GF-D8 (cell line): ENCODE data around the gene ZNF638.
"Not testable (repeated sequence)": the region's sequence is repeated elsewhere in the genome, so short reads cannot be mapped to it uniquely, and the experiment has no call there.

Experiments
- DNase-seq: peaks from one replicate; lab custom pipeline; 2025; lab: John Stamatoyannopoulos, UW

Gene ZNF638

DNA sequence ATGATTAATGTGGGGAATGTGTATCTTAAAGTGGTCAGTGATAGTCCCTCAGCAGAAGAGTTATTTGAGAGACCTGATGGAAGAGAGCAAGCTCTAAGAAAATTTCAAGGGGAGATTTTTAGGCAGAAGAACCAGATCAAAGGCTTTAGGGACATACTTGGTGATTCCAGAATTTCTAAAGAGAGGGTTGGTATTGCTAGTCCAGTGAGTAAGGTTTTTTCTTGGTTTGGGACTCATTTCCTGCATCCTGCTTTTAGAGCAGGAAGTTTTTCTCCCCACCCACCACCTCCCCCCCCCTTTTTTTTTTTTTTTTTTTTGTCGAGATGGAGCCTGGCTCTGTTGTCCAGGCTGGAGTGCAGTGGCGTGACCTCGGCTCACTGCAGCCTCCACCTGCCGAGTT is 79.1 kb downstream of the ZNF638 start:
- no peak for DNase-seq

DNA sequence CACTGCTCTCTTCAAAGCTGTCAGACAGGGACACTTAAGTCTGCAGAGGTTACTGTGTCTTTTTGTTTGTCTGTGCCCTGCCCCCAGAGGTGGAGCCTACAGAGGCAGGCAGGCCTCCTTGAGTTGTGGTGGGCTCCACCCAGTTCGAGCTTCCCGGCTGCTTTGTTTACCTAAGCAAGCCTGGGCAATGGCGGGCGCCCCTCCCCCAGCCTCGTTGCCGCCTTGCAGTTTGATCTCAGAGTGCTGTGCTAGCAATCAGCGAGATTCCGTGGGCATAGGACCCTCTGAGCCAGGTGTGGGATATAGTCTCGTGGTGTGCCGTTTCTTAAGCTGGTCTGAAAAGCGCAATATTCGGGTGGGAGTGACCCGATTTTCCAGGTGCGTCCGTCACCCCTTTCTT is 85.3 kb downstream of the ZNF638 start:
- DNase-seq, result not testable (repeated sequence)

DNA sequence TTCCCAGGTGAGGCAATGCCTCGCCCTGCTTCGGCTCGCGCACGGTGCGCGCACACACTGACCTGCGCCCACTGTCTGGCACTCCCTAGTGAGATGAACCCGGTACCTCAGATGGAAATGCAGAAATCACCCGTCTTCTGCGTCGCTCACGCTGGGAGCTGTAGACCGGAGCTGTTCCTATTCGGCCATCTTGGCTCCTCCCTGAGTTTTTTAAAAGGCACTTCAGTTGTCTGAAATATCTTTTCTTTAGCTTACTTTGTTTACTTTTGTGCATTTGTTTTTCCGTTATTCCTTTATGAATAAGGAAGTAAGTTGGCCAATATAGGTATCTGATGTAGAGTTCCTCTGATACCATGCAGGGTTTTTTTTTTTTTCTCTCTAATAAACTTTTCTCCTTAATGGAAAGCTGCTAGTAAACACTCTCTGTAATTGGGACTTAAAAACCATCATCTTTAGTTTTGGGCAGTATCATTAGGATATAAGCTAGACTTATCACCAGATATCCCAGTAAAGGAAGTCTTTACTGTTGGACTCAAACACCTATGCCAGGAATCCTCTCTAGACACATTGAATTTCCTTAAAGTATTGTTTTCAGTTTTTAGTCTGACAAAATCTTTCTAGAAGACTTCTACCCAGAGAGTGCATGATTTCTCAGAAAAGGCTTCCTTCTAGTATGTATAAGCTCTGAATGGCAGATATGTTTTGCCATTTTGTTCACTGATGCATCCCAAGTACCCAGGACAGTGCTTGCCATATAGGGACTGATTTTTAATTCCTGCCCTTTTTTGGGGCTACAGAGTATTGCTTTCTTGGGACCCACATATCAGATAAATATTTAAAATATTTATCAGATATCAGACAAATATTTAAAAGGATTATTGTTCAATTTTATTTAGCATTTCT is 86.0 kb downstream of the ZNF638 start:
- no peak for DNase-seq

DNA sequence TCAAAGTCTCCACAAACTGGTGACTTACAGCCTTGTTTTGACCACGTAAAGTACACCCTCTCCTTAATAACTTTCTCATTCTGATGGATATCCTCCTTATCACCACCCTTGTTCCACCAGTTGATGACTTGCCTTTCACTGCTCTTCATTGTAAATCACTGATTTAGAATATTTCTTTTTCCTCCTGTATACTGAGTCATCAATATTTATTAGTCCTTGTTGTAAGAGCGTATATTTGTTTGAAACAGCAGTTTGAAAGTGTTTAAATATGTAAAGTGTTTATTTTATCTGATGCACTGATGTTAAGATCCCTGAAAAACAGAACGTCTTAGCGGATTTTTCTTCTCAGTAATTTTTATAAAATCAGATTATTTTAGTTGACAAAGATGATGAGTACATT is 87.6 kb downstream of the ZNF638 start:
- DNase-seq, result no peak

DNA sequence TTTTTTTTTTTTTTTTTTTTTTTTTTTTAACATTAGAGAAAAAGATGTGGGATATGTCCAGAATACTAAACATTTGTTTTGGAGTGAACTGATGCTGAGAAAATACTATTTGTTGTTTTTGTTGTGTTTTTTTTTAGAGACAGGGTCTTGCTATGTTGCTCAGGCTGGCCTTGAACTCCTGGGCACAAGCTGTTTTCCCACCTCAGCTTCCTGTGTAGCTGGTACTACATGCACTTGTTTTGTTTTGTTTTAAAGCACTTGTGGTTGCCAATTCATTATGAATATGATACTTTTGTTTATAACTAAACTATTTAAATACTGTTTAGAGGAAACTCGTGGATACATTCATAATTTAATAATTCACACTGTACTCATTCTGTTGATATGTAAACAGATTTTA is 88.4 kb downstream of the ZNF638 start:
- no peak for DNase-seq

DNA sequence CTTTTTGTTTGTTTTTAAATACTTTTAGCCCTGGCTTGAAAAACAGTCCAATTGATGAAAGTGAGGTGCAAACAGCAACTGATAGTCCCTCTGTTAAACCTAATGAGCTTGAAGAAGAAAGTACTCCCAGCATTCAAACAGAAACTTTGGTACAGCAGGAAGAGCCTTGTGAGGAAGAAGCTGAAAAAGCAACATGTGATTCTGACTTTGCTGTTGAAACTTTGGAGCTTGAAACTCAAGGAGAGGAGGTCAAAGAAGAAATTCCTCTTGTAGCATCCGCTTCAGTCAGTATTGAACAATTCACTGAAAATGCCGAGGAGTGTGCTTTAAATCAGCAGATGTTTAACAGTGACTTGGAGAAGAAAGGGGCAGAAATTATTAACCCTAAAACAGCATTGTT is 91.2 kb downstream of the ZNF638 start:
- no peak for DNase-seq

DNA sequence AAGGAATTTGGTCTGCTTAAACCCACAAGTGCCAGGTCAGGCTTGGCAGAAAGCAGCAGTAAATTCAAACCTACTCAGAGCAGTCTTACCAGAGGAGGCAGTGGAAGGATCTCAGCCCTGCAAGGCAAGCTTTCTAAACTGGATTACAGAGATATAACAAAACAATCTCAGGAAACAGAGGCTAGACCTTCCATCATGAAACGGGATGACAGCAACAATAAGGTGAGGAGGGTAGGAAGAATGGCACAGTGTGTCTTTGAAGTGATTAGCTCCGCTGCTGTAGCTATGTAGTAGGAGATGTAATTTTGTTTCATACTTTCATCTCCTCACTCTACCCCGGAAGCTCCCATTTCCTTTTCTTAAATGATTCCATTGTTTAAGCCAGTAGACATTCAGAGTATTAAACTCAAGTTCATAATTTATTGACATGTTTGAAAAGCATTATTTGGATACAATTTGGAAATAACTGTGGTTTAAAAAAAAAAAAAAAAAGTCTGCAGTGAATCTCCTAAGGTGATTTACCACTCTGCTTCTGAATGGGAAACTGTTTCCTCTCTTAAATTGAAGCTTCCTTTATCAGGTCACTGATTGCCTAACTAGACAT is 92.3 kb downstream of the ZNF638 start:
- no peak for DNase-seq

DNA sequence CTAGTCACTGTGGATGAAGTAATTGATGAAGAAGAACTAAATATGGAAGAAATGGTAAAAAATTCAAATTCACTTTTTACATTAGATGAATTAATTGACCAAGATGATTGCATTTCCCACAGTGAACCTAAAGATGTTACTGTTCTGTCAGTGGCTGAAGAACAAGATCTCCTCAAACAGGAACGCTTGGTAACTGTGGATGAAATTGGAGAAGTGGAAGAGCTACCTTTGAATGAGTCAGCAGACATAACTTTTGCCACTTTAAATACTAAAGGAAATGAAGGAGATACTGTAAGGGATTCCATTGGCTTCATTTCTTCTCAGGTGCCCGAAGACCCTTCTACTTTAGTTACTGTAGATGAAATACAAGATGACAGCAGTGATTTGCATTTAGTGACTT is 95.1 kb downstream of the ZNF638 start:
- no peak for DNase-seq

DNA sequence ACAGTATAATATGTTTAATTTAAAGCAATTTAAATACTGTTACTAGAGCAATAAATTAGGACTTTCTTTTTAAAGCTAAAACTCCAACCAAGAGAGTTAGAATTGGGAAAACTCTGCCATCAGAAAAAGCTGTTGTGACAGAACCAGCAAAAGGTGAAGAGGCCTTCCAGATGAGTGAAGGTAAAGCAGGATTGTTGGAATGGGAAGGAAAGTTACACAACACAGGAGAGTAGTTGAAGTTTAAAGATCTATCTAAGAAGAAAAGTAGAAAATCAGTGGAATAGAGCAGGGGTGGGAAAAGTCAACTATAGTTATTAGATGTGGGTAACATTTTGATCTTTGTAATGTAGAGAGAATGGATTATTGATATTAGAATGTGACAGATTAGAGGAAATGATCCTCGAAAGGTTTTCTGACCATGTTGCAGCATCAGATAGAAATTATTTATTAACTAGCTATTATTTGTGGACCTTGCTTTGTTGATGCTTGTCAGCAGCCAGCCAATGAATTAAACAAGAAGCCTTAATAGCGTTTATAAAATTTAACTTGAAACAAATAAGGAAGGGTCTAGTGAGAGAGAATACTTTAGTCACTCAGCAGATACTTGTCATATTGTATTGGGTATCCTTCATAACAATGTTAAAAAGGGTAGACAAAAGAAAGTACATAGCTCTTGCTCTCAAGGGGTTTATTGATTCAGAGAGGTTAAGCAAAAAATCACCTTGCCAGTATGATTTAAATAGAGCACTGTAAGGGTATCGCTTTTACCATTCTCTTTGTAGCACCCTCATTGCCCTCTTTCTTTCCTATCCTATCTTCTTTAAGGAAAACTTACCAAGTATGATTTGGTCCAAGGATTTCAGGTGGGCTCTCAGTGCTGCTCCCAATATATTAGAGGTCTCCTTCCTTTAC is 97.1 kb downstream of the ZNF638 start:
- no peak for DNase-seq

DNA sequence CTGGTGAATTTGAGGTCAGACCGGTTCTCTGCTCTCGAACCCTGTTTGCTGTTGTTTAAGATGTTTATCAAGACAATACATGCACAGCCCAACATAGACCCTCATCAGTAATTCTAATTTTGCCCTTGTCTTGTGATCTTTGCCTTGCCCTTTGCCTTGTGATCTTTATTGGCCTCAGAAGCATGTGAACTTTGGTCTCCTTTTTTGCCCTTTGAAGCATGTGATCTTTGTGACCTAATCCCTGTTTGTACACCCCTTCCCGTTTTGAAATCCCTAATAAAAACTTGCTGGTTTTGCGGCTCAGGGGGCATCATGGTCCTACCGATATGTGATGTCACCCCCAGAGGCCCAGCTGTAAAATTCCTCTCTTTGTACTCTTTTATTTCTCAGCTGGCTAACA is 113.6 kb downstream of the ZNF638 start:
- peak; percentile 74 for DNase-seq

DNA sequence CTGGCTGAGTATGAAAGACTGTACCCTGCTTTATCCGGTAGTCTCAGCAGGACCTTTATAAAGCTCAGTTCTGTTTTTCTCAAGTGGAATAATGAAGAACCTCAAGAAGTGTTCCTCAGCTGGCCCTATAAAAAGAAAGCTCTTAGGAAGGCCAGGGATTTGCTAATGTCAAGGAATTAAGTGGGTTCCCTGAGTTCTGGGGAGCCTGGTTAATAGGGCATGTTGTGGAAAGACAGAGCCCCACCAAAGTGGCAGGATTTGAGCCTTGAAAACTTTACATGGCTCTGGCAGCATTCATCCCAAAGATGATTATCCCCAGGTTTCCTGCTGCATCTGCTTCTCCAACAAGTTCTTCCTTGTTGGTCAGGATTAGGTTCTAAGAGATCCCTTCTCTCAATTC is 114.9 kb downstream of the ZNF638 start:
- DNase-seq, result no peak

DNA sequence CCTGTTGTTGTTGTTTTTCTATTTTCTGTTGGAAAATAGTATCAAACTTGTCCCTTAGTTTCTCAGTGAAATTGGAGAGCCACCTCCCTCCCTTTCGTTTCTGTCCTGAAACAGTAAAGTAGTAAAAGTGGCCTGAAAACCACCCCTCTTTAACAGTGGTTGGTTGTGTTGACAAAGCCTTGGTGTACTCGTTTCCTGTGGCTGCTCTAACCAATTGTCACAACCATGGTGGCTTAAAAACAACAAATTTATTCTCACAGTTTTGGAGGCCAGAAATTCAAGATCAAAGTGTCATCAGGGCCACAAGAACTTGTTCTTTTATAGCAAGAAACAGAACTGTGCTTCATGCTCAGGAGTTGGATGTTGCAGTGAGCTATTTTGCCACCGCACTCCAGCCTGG is 117.8 kb downstream of the ZNF638 start:
- no peak for DNase-seq

DNA sequence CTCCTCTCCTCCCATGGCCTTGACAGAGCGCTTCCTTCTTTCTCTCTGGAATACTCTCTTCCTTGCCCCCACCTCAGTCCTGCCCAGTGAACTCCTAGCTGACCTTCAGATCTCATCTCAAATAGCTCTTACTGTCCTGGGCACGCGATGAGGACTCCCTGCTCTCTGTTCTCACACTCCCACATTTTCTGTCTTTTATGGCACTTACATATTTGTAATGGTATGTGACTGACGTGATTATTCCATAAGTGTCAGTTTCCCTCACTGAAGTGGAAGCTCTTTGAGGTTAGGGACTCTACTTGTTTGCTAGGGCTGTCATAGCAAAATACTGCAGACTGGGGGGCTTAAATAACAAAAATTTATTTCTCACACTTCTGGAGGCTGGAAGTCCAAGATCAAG is 120.1 kb downstream of the ZNF638 start:
- no peak for DNase-seq

DNA sequence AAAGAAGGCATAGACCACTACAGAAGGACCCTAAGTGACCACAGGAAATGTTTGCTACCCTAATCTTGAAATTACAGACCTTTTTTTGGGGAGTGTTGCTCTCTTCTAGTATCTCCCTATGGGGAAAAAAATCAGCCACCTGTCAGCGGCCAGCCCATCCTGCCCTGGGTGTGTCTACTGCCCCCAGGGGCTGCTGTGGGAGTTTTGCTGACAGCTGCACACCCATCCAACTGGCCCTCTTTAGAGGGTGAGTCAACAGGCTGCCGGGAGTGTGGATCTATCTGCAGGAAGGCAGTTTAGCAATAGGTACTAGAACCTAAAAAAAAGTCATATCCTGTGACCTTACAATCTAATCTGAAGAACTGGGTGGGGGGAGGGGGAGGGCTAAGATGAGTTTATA is 121.0 kb downstream of the ZNF638 start:
- DNase-seq, result peak; percentile 96

DNA sequence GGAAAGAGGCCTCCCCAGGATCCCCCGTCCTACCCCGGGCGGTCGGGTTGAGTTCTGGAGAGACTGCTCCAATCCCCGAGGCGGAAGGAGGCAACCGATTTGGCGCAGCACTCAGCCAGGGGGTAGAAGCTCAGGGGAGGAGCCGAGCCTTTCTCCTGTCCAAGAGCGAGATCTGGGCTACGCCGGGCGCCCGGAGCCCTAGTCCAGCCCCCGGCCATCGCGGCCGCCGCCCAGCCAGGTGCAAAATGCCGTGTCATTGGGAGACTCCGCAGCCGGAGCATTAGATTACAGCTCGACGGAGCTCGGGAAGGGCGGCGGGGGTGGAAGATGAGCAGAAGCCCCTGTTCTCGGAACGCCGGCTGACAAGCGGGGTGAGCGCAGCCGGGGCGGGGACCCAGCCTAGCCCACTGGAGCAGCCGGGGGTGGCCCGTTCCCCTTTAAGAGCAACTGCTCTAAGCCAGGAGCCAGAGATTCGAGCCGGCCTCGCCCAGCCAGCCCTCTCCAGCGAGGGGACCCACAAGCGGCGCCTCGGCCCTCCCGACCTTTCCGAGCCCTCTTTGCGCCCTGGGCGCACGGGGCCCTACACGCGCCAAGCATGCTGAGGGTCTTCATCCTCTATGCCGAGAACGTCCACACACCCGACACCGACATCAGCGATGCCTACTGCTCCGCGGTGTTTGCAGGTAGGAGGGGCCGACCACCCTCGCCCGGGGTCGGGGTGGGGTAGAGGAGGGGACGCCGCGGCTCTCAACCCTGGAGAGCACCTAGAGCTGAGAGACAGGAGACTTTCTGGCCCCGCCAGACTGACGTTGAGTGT is 122.0 kb downstream of the ZNF638 start, which contains the start of gene DYSF:
TSS of gene DYSF (plus strand) at position 158 of the 817 bp plus-strand sequence.
- DNase-seq, result peak; percentile 56

DNA sequence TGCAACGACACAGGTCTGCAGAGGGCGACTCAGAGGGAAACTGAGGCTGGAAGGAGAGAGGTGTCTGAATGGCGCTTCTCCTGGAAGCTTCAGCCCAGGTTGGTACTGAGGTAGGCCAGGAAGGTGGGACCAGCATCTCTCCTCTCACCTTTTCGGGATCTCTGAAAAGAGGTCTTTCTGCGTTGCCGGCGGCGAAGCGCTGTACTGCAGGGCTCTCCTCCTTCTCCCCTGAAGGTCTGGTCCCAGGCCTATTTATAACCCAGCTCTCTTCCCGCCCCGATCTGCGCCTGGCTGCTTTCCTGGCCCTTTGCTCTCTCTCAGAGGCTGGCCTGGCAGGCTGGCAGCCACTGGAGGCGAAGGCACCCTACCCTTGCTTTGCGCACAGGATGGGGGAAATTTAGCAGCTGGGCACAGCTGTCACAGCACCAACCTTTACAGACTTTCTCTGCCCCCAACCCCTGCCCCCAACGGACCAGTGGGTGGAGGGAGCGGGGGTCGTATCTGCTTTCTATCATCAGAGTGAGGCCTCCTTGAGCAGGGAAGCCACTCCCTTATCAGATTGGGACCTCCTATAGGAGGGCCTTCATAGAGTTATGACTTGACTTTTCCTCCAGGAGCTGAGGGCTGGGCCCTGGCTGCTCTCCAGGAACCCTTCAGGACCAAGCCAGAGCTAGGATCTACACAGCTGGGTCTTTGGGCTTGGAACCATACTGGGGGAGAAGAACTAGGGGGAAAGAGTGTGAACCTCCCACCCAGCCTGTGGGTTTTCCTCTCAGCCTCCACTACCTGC is 122.8 kb downstream of the ZNF638 start:
- no peak for DNase-seq

DNA sequence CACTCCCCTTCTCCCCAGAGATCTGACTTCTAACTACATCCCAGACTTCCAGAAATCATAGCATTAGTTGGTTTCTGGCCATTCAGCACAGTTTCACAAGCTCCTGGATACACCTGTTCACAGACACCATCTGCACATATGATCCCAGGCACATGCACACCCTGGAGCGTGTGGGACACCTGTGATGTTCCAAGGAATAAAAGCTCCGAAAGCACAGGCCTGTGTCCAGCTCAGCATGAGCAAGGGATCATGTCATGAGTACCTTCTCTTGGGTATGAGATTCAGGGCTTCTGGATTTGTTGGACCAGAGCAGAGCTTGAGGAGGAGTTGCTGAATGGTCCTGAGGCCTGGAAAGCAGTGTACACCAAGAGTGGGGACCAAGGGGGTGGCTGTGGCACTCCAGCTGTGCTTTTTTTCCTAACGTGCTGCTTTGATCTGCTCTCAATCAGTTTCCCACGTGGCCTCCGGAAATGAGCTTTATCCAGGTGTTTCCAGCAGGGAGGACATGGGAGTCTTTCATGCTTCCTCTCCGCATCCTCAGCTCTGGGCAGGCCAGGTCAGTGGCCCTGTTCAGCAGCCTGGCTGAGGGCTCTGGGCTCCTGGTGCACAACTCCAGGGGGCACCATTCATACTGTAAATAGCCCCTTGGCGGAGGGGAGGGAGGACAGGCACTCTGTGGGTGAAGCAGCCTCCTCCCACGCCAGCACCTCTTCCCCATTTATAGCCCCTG is 123.6 kb downstream of the ZNF638 start:
- DNase-seq, result peak; percentile 43

DNA sequence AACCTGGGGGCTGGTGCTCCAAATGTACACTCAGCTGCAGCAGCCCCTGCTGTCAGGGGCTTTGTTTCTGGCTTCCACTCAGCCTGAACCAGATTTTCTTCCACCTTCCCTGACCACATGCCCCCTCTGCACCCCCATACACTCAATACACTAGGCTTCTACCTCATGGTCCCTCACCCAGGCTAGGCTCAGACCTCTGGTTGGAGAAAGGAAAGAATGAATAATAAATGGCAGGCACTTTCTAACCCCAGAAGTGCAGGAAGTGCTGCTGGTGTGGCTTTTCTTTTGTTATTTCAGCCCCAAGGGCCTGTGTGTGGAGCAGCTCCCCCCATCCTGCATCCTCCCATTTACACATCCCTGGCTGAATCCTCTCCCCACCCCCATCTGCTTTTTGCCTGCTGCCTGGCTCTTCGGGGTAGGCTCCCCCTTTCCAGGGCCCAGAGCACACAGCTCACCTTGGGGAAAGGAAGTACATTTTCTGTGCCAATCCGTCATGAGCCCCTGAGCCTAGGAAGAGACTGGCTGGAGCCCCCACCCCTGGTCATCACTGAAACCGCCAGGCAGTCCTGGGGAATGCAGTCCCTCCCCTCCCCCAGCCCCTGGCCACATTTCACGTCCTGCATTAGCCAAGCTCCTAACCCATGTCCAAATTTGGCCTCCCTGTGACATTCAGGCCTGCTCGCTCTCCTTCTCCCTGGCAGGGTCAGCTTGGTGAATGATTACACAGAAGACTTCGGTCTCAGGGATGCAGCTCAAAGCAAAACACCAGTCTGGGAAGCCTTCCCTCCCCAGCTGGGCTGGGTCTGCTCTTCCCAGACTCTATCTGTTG is 124.4 kb downstream of the ZNF638 start:
- peak; percentile 43 for DNase-seq

DNA sequence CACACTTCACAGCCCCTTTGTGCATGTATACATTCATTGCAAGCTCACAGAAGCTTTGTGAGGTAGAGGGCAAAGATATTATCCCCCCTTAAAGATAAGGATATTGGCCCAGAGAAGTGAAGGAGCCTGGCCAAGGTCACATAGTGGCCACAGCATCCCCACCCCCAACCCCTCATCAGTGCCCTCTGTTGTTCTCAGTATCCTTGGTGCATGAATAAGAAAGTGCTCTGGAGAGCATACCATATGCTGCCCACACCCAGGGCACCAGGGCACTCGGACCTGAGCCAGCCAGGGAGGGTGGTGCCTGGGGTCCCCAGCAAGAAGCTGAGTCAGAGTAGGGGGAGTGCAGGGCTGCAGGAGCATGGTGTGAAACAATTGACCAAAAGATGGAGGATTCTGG is 125.0 kb downstream of the ZNF638 start:
- DNase-seq, result no peak
